ENCODE data around the gene PHF24.

Gene PHF24

DNA sequence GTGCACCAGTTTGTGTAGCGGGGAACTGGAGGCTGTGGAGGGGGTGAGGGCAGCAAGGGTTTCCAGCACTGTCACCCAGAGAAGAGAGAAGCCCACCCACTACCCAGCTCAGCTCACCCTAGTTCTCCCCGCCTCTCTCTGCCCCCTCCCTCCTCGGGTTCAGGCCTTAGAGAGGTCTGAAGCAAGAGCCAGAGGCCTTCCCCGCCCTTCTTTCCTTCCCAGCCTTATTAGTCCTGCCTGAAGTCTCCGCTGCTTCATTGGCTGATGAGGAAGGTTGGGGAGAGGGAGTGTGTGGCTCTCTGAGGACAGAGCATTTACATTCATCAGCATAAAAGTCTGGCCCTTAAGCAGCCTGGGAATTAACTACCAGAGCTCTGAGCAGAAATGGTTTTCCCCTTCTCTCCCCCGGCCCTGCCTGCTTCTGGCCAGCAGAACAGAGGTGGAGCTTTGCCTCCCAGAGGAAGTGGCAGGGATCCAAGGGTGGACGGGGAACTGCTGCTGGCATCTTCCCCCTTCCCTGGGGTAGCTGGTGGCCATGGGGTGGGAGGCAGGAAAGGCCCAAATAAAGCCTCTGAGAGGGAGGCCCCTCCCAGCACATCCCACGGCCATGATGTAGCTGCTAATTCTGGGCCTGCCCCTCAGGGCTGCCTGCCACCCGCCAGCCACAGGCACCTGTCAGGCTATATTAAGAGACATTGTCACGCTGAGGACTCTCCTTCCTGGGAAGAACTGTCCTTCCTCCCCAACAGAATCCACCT is 35.6 kb downstream of the PHF24 start:
- Histone ChIP-seq H3K4me3 (ENCODE audit: low read length) (no peak overlapping the region), H3K36me3 (ENCODE audit: control insufficient read depth, insufficient read depth, low read length) (no peaks in the 10 kb centered on the region), H3K9me3 (ENCODE audit: control insufficient read depth, low read length) (no peaks in the 10 kb centered on the region), H3K9ac (ENCODE audit: low read length) (peak overlapping the region; percentile 49), H3K27me3 (ENCODE audit: control insufficient read depth, insufficient read depth, low read length) (no peaks in the 10 kb centered on the region), H3K4me1 (ENCODE audit: control insufficient read depth, insufficient read depth, low read length) (peaks cover 29% of the 10 kb centered on the region)

DNA sequence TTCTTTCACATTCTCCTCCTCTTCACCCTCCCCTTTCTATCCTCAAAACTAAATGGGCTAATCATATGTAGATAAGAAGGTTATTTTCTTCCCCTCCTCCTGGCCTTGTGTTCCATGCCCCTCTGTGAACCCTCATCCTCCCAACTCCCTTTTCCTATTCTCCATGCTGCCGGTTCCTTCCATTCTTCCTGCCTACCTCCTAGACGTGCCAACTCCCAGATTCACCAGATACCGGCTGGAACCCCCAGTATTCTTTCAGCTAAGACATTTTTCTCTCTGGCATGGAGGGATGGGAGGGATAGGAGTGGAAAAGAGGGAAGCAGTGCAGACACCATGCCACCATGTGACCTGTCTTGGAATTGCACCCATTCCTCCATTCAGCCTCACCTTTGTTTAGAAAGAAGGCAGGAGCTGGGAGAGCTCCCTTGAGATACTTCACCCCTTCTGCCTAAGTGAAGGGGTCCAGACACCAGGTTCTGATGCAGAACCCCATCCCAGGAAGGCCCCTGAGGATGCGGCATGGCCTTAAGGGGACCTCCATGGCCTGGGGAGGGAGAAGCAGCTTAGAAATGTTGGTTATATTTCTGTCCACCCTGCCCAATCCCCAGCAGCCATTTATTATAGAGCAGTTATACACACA is 36.3 kb downstream of the PHF24 start:
- Histone ChIP-seq H3K27me3 (ENCODE audit: control insufficient read depth, insufficient read depth, low read length) (no peaks in the 10 kb centered on the region), H3K4me1 (ENCODE audit: control insufficient read depth, insufficient read depth, low read length) (peaks cover 29% of the 10 kb centered on the region), H3K4me3 (ENCODE audit: low read length) (no peak overlapping the region), H3K36me3 (ENCODE audit: control insufficient read depth, insufficient read depth, low read length) (no peaks in the 10 kb centered on the region), H3K9me3 (ENCODE audit: control insufficient read depth, low read length) (no peaks in the 10 kb centered on the region), H3K9ac (ENCODE audit: low read length) (peak overlapping the region; percentile 49)

DNA sequence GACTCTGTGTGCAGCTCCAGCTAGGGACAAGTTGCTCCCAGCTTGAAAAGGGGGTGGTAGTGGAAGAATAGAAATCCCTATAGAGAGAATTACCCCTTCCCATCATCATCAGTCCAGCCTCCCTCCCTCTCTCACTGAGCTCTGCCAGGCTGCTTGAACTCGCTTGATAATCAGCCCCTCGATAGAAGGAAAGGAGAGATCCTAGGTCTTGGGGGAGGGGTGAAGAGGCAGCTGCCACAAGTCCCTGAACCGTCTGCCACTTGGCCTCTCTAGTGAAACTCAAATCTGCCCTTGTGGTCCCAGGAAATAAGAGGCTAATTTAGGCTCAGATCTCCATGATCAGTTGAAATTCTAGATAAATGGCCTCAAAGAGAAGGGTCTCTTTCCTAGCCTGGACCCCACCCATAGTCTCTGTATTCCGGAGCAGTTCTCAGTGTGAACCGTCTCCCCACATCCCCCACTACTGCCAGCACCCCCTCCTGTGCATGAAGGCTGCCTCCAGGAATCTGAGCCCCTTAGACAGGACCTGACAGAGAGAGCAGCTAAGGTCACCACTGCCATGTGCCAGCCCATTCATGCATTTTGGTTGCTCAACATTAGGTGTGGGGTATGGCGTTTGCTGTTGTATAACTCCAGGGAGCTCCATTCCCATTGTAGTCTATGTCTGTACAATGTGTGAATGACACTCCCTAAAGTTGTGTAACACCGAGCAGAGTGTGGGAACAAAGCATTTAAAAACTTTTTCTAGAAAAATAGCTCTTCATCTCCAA is 37.0 kb downstream of the PHF24 start:
- no peaks in the 10 kb centered on the region for H3K27me3 ChIP-seq (ENCODE audit: control insufficient read depth, insufficient read depth, low read length)
- H3K9ac ChIP-seq (ENCODE audit: low read length), result peak overlapping the region; percentile 49
- no peak overlapping the region for H3K4me3 ChIP-seq (ENCODE audit: low read length)
- no peaks in the 10 kb centered on the region for H3K9me3 ChIP-seq (ENCODE audit: control insufficient read depth, low read length)
- peaks cover 29% of the 10 kb centered on the region for H3K4me1 ChIP-seq (ENCODE audit: control insufficient read depth, insufficient read depth, low read length)
- no peaks in the 10 kb centered on the region for H3K36me3 ChIP-seq (ENCODE audit: control insufficient read depth, insufficient read depth, low read length)

DNA sequence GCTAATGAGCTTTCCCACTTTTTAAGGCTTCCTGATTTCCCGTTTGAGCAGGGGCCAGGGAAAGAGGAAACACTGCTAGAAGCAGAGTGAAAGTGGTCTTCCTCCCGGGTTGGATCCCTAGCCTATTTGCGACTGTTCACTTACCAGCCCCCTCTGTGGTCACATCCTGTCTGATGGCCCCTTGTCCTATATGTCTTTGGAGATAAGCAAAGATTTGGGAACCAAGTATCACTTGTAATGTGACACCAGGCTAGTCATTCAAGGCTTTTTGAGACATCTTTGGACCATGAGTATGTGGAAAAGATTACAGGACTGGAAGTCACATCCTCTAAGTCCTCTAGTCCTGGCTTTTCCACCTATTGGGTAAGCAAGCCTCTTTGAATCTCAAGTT is 37.6 kb downstream of the PHF24 start:
- Histone ChIP-seq H3K36me3 (ENCODE audit: control insufficient read depth, insufficient read depth, low read length) (no peaks in the 10 kb centered on the region), H3K27me3 (ENCODE audit: control insufficient read depth, insufficient read depth, low read length) (no peaks in the 10 kb centered on the region), H3K9ac (ENCODE audit: low read length) (no peak overlapping the region), H3K4me1 (ENCODE audit: control insufficient read depth, insufficient read depth, low read length) (peaks cover 29% of the 10 kb centered on the region), H3K9me3 (ENCODE audit: control insufficient read depth, low read length) (no peaks in the 10 kb centered on the region), H3K4me3 (ENCODE audit: low read length) (no peak overlapping the region)

DNA sequence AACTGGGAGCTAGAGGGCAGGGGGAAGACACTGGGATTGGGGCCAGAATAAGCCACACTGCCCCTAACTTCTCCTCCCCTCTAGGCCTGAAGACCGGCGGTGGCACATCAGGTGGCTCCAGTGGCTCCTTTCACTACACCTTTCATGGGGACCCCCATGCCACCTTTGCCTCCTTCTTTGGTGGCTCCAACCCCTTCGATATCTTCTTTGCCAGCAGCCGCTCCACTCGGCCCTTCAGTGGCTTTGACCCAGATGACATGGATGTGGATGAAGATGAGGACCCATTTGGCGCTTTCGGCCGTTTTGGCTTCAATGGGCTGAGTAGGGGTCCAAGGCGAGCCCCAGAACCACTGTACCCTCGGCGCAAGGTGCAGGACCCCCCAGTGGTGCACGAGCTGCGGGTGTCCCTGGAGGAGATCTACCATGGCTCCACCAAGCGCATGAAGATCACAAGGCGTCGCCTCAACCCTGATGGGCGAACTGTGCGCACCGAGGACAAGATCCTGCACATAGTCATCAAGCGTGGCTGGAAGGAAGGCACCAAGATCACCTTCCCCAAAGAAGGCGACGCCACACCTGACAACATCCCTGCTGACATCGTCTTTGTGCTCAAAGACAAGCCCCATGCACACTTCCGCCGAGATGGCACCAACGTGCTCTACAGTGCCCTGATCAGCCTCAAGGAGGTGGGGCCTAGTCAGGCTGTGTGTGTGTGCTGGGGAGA is 38.3 kb downstream of the PHF24 start:
- Histone ChIP-seq H3K27me3 (ENCODE audit: control insufficient read depth, insufficient read depth, low read length) (no peaks in the 10 kb centered on the region), H3K4me3 (ENCODE audit: low read length) (no peak overlapping the region), H3K4me1 (ENCODE audit: control insufficient read depth, insufficient read depth, low read length) (peaks cover 29% of the 10 kb centered on the region), H3K9ac (ENCODE audit: low read length) (no peak overlapping the region), H3K9me3 (ENCODE audit: control insufficient read depth, low read length) (no peaks in the 10 kb centered on the region), H3K36me3 (ENCODE audit: control insufficient read depth, insufficient read depth, low read length) (no peaks in the 10 kb centered on the region)

DNA sequence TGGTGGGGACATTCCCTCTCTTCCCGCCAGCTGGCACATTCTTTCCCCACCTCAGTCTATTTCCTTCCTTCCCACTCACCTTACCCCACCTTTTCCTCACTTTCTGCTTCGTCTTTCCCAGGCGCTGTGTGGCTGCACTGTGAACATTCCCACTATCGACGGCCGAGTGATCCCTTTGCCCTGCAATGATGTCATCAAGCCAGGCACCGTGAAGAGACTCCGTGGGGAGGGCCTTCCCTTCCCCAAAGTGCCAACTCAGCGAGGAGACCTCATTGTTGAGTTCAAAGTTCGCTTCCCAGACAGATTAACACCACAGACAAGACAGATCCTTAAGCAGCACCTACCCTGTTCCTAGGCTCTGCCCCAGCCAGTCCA is 38.8 kb downstream of the PHF24 start:
- no peaks in the 10 kb centered on the region for H3K9me3 ChIP-seq (ENCODE audit: control insufficient read depth, low read length)
- H3K4me1 ChIP-seq (ENCODE audit: control insufficient read depth, insufficient read depth, low read length), result peaks cover 27% of the 10 kb centered on the region
- H3K36me3 ChIP-seq (ENCODE audit: control insufficient read depth, insufficient read depth, low read length), result no peaks in the 10 kb centered on the region
- no peak overlapping the region for H3K4me3 ChIP-seq (ENCODE audit: low read length)
- H3K27me3 ChIP-seq (ENCODE audit: control insufficient read depth, insufficient read depth, low read length), result no peaks in the 10 kb centered on the region
- H3K9ac ChIP-seq (ENCODE audit: low read length), result no peak overlapping the region

DNA sequence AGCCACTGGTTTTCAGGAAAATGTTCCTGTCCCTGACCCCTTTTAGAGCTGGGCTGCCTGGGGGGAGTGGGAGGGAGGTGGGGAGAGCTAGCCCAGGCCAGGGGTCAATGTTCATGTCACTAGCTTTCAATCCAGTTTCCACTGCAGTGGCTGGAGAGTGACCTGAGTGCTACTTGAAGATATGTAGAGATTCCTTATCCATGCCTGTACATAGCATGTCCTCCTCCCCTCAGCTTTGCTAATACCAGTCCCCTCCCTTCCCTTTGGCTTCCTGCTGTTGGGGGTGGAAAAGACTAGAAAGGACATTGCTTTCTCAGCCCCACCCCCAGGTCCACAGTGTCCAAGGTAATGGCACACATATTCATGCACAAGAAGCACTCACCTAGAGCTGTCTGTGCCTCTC is 39.3 kb downstream of the PHF24 start:
- Histone ChIP-seq H3K27me3 (ENCODE audit: control insufficient read depth, insufficient read depth, low read length) (no peaks in the 10 kb centered on the region), H3K36me3 (ENCODE audit: control insufficient read depth, insufficient read depth, low read length) (no peaks in the 10 kb centered on the region), H3K9me3 (ENCODE audit: control insufficient read depth, low read length) (no peaks in the 10 kb centered on the region), H3K9ac (ENCODE audit: low read length) (no peak overlapping the region), H3K4me3 (ENCODE audit: low read length) (no peak overlapping the region), H3K4me1 (ENCODE audit: control insufficient read depth, insufficient read depth, low read length) (peaks cover 24% of the 10 kb centered on the region)

DNA sequence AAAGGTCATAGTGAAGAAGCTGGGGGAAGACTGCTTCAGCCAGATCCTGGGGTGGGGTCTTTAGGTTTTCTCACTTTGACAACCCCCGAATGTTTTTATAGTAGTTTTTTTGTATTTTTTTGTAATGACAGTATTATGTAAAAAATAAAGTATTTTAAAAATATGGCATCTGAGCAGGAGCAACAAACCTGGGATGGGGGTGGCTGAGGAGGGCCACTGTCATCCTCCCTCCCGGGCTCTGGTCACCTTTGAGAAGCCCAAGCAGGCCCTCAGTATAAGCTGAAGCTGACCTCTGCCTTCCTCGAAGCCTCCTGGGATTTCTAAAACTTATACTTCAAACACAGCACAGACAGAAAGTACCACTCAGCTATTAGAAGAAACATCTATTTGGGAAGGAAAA is 40.2 kb downstream of the PHF24 start:
- no peak overlapping the region for H3K9ac ChIP-seq (ENCODE audit: low read length)
- no peak overlapping the region for H3K4me3 ChIP-seq (ENCODE audit: low read length)
- H3K4me1 ChIP-seq (ENCODE audit: control insufficient read depth, insufficient read depth, low read length), result peaks cover 16% of the 10 kb centered on the region
- no peaks in the 10 kb centered on the region for H3K36me3 ChIP-seq (ENCODE audit: control insufficient read depth, insufficient read depth, low read length)
- no peaks in the 10 kb centered on the region for H3K27me3 ChIP-seq (ENCODE audit: control insufficient read depth, insufficient read depth, low read length)
- H3K9me3 ChIP-seq (ENCODE audit: control insufficient read depth, low read length), result no peaks in the 10 kb centered on the region

DNA sequence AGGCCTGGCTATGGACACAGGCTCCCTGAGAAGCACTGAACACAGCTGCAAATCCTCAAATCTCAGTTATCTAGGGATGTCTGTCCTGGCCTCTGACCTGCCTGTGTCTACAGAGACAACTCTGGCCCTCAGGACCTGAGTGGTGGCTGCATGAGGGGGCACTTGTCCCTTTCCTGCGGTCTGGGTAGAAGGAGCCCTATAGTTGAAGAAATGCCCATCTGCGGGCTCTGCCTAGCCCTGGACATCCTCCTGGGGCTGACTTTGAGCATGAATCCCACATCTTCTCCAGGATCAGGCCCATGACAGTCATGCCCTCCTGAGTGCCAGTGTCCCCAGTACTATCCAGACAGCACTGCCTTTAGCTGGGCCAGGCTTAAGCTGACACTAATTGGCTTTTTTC is 41.5 kb downstream of the PHF24 start:
- Histone ChIP-seq H3K4me3 (ENCODE audit: low read length) (no peak overlapping the region), H3K9me3 (ENCODE audit: control insufficient read depth, low read length) (no peaks in the 10 kb centered on the region), H3K27me3 (ENCODE audit: control insufficient read depth, insufficient read depth, low read length) (no peaks in the 10 kb centered on the region), H3K4me1 (ENCODE audit: control insufficient read depth, insufficient read depth, low read length) (peaks cover 3% of the 10 kb centered on the region), H3K36me3 (ENCODE audit: control insufficient read depth, insufficient read depth, low read length) (no peaks in the 10 kb centered on the region), H3K9ac (ENCODE audit: low read length) (no peak overlapping the region)

DNA sequence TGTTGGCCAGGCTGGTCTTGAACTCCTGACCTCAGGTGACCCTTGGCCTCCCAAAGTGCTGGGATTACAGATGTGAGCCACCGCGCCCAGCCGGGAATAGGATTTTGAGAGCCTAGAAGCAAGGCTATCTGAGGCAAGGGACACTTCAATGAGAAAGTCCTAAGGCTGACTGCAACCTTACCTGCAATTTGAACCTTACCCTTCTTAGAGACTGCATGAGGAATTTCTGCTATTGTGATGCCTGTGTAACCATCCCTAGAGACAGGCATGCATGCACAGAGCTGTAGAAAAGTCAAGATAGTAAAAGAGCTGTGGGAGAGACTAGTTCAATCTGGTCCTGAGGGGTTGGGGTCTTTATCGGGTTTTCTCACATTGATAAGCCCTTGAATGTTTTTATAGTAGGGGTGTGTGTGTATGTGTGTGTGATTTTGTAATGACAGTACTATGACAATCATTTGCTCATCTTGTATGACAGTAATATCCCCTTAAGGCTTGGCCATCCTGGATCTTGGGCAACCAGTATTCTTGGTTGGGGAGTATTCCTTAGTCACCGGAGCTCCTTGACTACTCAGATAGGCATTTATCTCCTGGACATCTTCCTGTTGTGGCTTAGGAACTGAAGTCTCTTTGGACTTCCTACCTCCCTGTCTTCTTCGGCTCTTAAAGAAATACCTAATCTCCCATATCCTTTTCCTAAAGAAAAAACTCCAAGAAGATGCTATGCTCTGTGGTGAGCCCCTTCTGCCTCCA is 42.6 kb downstream of the PHF24 start:
- Histone ChIP-seq H3K9ac (ENCODE audit: low read length) (no peak overlapping the region), H3K27me3 (ENCODE audit: control insufficient read depth, insufficient read depth, low read length) (no peaks in the 10 kb centered on the region), H3K36me3 (ENCODE audit: control insufficient read depth, insufficient read depth, low read length) (no peaks in the 10 kb centered on the region), H3K9me3 (ENCODE audit: control insufficient read depth, low read length) (no peaks in the 10 kb centered on the region), H3K4me3 (ENCODE audit: low read length) (no peak overlapping the region), H3K4me1 (ENCODE audit: control insufficient read depth, insufficient read depth, low read length) (no peaks in the 10 kb centered on the region)

DNA sequence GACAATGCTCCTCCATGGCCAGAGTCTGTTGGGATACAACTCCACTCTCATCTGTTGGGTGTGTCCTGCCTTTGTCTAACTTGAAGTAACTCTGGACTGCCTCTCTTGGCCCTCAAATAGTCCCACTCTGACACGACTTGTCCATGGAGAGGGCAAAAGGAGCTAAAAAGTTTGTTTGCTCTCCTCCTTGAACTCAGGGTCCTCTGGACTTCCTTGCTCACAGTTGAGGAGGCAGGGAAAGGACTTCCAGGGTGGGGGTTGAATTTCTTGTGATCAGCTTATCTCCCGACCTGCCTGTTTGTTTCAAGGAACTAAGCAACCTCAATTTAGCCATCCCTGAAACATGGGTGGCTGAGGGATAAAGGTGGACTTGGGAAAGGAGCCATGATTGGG is 43.2 kb downstream of the PHF24 start:
- Histone ChIP-seq H3K4me3 (ENCODE audit: low read length) (no peak overlapping the region), H3K27me3 (ENCODE audit: control insufficient read depth, insufficient read depth, low read length) (no peaks in the 10 kb centered on the region), H3K9ac (ENCODE audit: low read length) (no peak overlapping the region), H3K4me1 (ENCODE audit: control insufficient read depth, insufficient read depth, low read length) (no peaks in the 10 kb centered on the region), H3K9me3 (ENCODE audit: control insufficient read depth, low read length) (no peaks in the 10 kb centered on the region), H3K36me3 (ENCODE audit: control insufficient read depth, insufficient read depth, low read length) (no peaks in the 10 kb centered on the region)
